K562 (cell line): ENCODE data around the gene PUM2. TPM values are rescaled to one million over a fixed set of nuclear protein-coding genes. Genes with fewer than 3 reads are reported as not detected.

Experiments used
- ATAC-seq: fragments of 200-7000 bp; cut with Tn5 transposase; 3 replicates; pipeline ENCODE4 v1.9.1; 2020; ENCODE audit warnings: moderate library complexity
- BruUV-seq: library from RNA; stranded (reverse); fragments of 400-500 nt; replicated peaks from 2 replicates; lab custom pipeline; 2021; lab: Mats Ljungman, UMichigan
- CTCF ChIA-PET: fragments of 300-600 bp; formaldehyde crosslinking; extraction: SDS; loops from one replicate; lab custom pipeline; 2021; ENCODE audit warnings: low intra/inter-chr PET ratio; lab: Yijun Ruan, JAX
- POLR2A ChIA-PET: fragments of 300-600, 350-650 bp; sonication (Branson Sonifier 250); formaldehyde crosslinking; extraction: SDS; loops from one replicate; lab custom pipeline; 2021; ENCODE audit warnings: antibody characterized with exemption, inconsistent platforms; lab: Yijun Ruan, JAX
- DNase-seq, 4 experiments: peaks; one replicate each; pipeline versions ENCODE4 v3.0.0 to v3.0.0-alpha.2; 2011 to 2018; ENCODE audit warnings: low spot score in 3 of 4, mixed read lengths in 3 of 4; ENCODE audit errors: extremely low read depth in 1 of 4
- FAIRE-seq: peaks from 2 replicates; lab custom pipeline; 2011; peaks lifted over from hg19 to GRCh38; lab: Jason Lieb, UNC
- H2AFZ ChIP-seq: 2 replicates; pipeline ENCODE4 v1.6.0; 2011; ENCODE audit warnings: low read depth, low read length, control low read depth, inconsistent platforms
- H3K27ac ChIP-seq: fragments of 200-600 bp; 3 replicates; pipeline ENCODE4 v1.8.0; 2011; ENCODE audit warnings: low read depth, mild to moderate bottlenecking, control low read depth, inconsistent platforms, low read length, moderate library complexity, mixed read lengths; ENCODE audit errors: extremely low read depth
- H3K27me3 ChIP-seq, 2 experiments: fragments of 300-600 bp in 1 of 2; 2 replicates in 1 of 2; 3 replicates in 1 of 2; pipeline versions ENCODE4 v1.6.0 to v1.8.0; 2011; ENCODE audit warnings: inconsistent platforms in 2 of 2, low read length in 2 of 2, mild to moderate bottlenecking in 1 of 2, mixed read lengths in 1 of 2, moderate library complexity in 1 of 2; ENCODE audit not compliant: control insufficient read depth in 2 of 2, insufficient read depth in 2 of 2
- H3K36me3 ChIP-seq: fragments of 300-600 bp; 3 replicates; pipeline ENCODE4 v1.8.0; 2011; ENCODE audit warnings: mild to moderate bottlenecking, low read length, inconsistent platforms; ENCODE audit not compliant: control insufficient read depth, insufficient read depth
- H3K4me1 ChIP-seq, 2 experiments: fragments of 200-600 bp in 1 of 2; replicated peaks in 1 of 2; 2 replicates in 1 of 2; 3 replicates in 1 of 2; pipeline versions ENCODE4 v1.5.1 to v1.8.0; 2011; ENCODE audit warnings: inconsistent platforms in 2 of 2, low read length in 2 of 2, mild to moderate bottlenecking in 1 of 2, mixed read lengths in 1 of 2, moderate library complexity in 1 of 2; ENCODE audit not compliant: control insufficient read depth in 2 of 2, insufficient read depth in 2 of 2
- H3K4me2 ChIP-seq: 2 replicates; pipeline ENCODE4 v1.6.1; 2011; ENCODE audit warnings: low read length, control low read depth, inconsistent platforms, mixed read lengths; ENCODE audit not compliant: insufficient read depth
- H3K4me3 ChIP-seq: fragments of 200-600 bp; sonication (generic), shearing (Covaris generic); 2 replicates; pipeline ENCODE4 v1.5.1; 2016; ENCODE audit warnings: control low read depth, inconsistent platforms
- H3K79me2 ChIP-seq: fragments of 200-600 bp; 3 replicates; pipeline ENCODE4 v1.8.0; 2011; ENCODE audit warnings: low read length, inconsistent platforms; ENCODE audit not compliant: control insufficient read depth, insufficient read depth
- H3K9ac ChIP-seq, 2 experiments: 2 replicates each; pipeline versions ENCODE4 v1.6.0 to v1.6.1; 2011; ENCODE audit warnings: low read depth in 2 of 2, low read length in 2 of 2, control low read depth in 1 of 2, inconsistent platforms in 1 of 2, mild to moderate bottlenecking in 1 of 2, mixed read lengths in 1 of 2; ENCODE audit not compliant: insufficient read depth in 1 of 2
- H3K9me1 ChIP-seq: one replicate; pipeline ENCODE4 v1.6.0; 2011; ENCODE audit warnings: inconsistent platforms, mild to moderate bottlenecking, low read length, moderate library complexity; ENCODE audit not compliant: control insufficient read depth, insufficient read depth
- H3K9me3 ChIP-seq: replicated peaks from 2 replicates; pipeline ENCODE4 v1.5.1; 2011; ENCODE audit warnings: low read depth, low read length, inconsistent platforms; ENCODE audit not compliant: control insufficient read depth, insufficient read depth
- H4K20me1 ChIP-seq: replicated peaks from 2 replicates; pipeline ENCODE4 v1.6.1; 2011; ENCODE audit warnings: low read length, inconsistent platforms, mixed read lengths; ENCODE audit not compliant: control insufficient read depth, insufficient read depth
- ETV5 ChIP-seq: sonication (generic); formaldehyde crosslinking; IDR thresholded peaks from 2 replicates; pipeline ENCODE4 v1.4.0; 2020; ENCODE audit warnings: low read depth, mild to moderate bottlenecking, missing genetic modification reagents
- MAFF ChIP-seq: IDR thresholded peaks from 2 replicates; pipeline ENCODE4 v1.6.1; 2012; ENCODE audit warnings: low read length, improper control_type of control experiment
- MTA1 ChIP-seq: fragments of 450-650 bp; IDR thresholded peaks from 2 replicates; pipeline ENCODE4 v1.6.1; 2017; ENCODE audit warnings: borderline replicate concordance
- NELFE ChIP-seq: IDR thresholded peaks from 2 replicates; pipeline ENCODE4 v1.6.1; 2011; ENCODE audit warnings: mild to moderate bottlenecking; ENCODE audit not compliant: insufficient read depth, insufficient read length
- NEUROD1 ChIP-seq: fragments of 150-350 bp; IDR thresholded peaks from 2 replicates; pipeline ENCODE4 v1.6.1; 2014; ENCODE audit warnings: borderline replicate concordance, low read length, low read depth; ENCODE audit not compliant: partially characterized antibody
- NR2C2 ChIP-seq, 2 experiments: fragments of 200-800 bp in 1 of 2; sonication (Bioruptor generic) in 1 of 2; sonication (generic) in 1 of 2; formaldehyde crosslinking in 1 of 2; IDR thresholded peaks; 2 replicates each; pipeline versions ENCODE4 v1.6.1 to v1.8.0; 2016 to 2022; ENCODE audit warnings: mild to moderate bottlenecking in 1 of 2, missing compliant biosample characterization in 1 of 2, missing genetic modification characterization in 1 of 2, missing genetic modification reagents in 1 of 2
- RHOXF2B ChIP-seq: fragments of 250-450 bp; sonication (Bioruptor Pico); conservative IDR thresholded peaks from 2 replicates; pipeline ENCODE4 v1.5.1; 2021
- TBL1XR1 ChIP-seq, 2 experiments: IDR thresholded peaks; 2 replicates each; pipeline ENCODE4 v1.6.1; 2012; ENCODE audit warnings: improper control_type of control experiment in 2 of 2, low read length in 2 of 2, mild to moderate bottlenecking in 1 of 2
- ZBTB5 ChIP-seq: fragments of 450-650 bp; IDR thresholded peaks from 2 replicates; pipeline ENCODE4 v1.6.1; 2017; ENCODE audit warnings: antibody characterized with exemption
- ZNF217 ChIP-seq: sonication (generic); formaldehyde crosslinking; IDR thresholded peaks from 2 replicates; pipeline ENCODE4 v1.8.0; 2022; ENCODE audit warnings: mild to moderate bottlenecking, missing genetic modification reagents
- ZNF395 ChIP-seq: fragments of 200-800 bp; sonication (Bioruptor generic); IDR thresholded peaks from 2 replicates; pipeline ENCODE4 v1.6.1; 2017; ENCODE audit warnings: missing genetic modification characterization, missing compliant biosample characterization
- ZNF655 ChIP-seq: fragments of 250-450 bp; sonication (Bioruptor Pico); IDR thresholded peaks from 2 replicates; pipeline ENCODE4 v1.5.0; 2021
- WGBS: fragments of 100-300 bp; shearing (Covaris generic); methylation state at CpG from one replicate; pipeline ENCODE4 v1.1.6; 2016; ENCODE audit warnings: low coverage, mixed read lengths; ENCODE audit not compliant: insufficient coverage; ENCODE audit errors: missing lambda C conversion rate; 5-methylcytosine and 5-hydroxymethylcytosine counted together
- in situ Hi-C: fragments of 300-500 bp; cut with MboI; formaldehyde crosslinking; loops from 4 replicates; pipeline ENCODE4 v1.15.0; 2018; ENCODE audit warnings: inconsistent platforms, mixed read lengths
- intact Hi-C: fragments of 100-400 bp; cut with micrococcal nuclease; formaldehyde crosslinking; loops from 2 replicates; pipeline ENCODE4 v1.14.2; 2022
- polyA plus RNA-seq, 8 experiments: library from polyadenylated mRNA; depleted of rRNA in 4 of 8; stranded (reverse) in 5 of 8; unstranded in 3 of 8; fragments of >200 nt; fragmentation: Nextera tagmentation in 2 of 8; fragmentation: Illumina TruSeq in 1 of 8; extraction: Ambion mirVana in 2 of 8; extraction: Trizol in 1 of 8; gene quantifications; 2 replicates each; pipeline versions ENCODE4 v1.2.1 to v1.2.3, GENCODE V29; 2011 to 2014; ENCODE audit warnings: inconsistent platforms in 1 of 8, missing spikeins in 1 of 8
- total RNA-seq, 7 experiments: library from RNA; depleted of rRNA in 6 of 7; stranded (reverse); fragments of >200 nt in 6 of 7; fragmentation: Illumina TruSeq in 2 of 7; extraction: Trizol in 2 of 7; gene quantifications; 2 replicates each; pipeline versions ENCODE4 v1.2.1 to v1.2.3, GENCODE V29; 2011 to 2021; ENCODE audit warnings: low replicate concordance in 1 of 7

Gene PUM2
- total and polyA plus RNA-seq, 9 of the 15 experiments (the other 6 are each of a cell fraction or from before 2014, with no cell fraction given): 13.4 to 61.9 (median 28.3) TPM

GRCh38 chr2:20207051-20207450, 143.6 kb downstream of the PUM2 start:
- TF ChIP-seq ZNF655 (CRISPR knock-in tag) (no peak), ETV5 (CRISPR knock-in tag) (no peak), ZBTB5 (no peak), ZNF217 (no peak), MAFF (no peak), ZNF395 (CRISPR knock-in tag) (no peak), TBL1XR1 (IDR thresholded peaks at IDR 0.05; ENCODE audit: low read length in 2 of 2) (no peak), NEUROD1 (no peak), NELFE (no peak), RHOXF2B (no peak), MTA1 (no peak), NR2C2 (CRISPR knock-in tag; IDR thresholded peaks at IDR 0.05) (no peak), NR2C2 (tag; IDR thresholded peaks at IDR 0.05) (no peak)
- TF ChIP-seq, all 486 proteins: peak for 0
- no peak overlapping the region for H2AFZ ChIP-seq
- no TSS peak for BruUV-seq
- no peak overlapping the region for H3K4me3 ChIP-seq
- CTCF ChIA-PET: no interaction called here
- peaks cover 0 to 30% of the 10 kb centered on the region in 2 experiments; a peak in 2 of 5 replicates for H3K27me3 ChIP-seq
- no peaks in the 10 kb centered on the region for H3K36me3 ChIP-seq
- 46% methylated on average over 4 of the region's 5 CpGs for WGBS
- H3K4me2 ChIP-seq: no peak overlapping the region
- intact Hi-C loops (no loop called here), in situ Hi-C loops (no loop called here)
- H3K27ac ChIP-seq: no peak overlapping the region
- no peaks in the 10 kb centered on the region for H3K9me3 ChIP-seq
- H3K9me1 ChIP-seq: no peaks in the 10 kb centered on the region
- no peak for ATAC-seq
- POLR2A ChIA-PET: no interaction called here
- no peak overlapping the region; a peak in 1 of 4 replicates for H3K9ac ChIP-seq
- peaks cover 14 to 17% of the 10 kb centered on the region in 2 experiments for H3K4me1 ChIP-seq
- H3K79me2 ChIP-seq: no peaks in the 10 kb centered on the region
- no peak for FAIRE-seq
- DNase-seq: no peak
- 0 out of 2 replicates have a peak, but pooled peaks cover 9% of the 10 kb centered on the region for H4K20me1 ChIP-seq
